GM21529 (cell line): ENCODE results near the gene ECT2L.

Experiments
- ATAC-seq: cut with Tn5 transposase; IDR thresholded peaks from one replicate; pipeline ENCODE4 v1.9.1; 2021; ENCODE audit not compliant: unreplicated experiment

Gene ECT2L

GRCh38 chr6:138849791-138850190 is 53.9 kb downstream of the ECT2L start:
- ATAC-seq, result no peak

GRCh38 chr6:138856654-138857053 is 60.8 kb downstream of the ECT2L start:
- no peak for ATAC-seq

- ATAC-seq, result no peak
Observed at GRCh38 chr6:138857775-138858174, 61.9 kb downstream of the ECT2L start.

- ATAC-seq, result no peak
Observed at GRCh38 chr6:138862456-138862855, 66.6 kb downstream of the ECT2L start.

GRCh38 chr6:138863321-138863720 is 67.4 kb downstream of the ECT2L start:
- no peak for ATAC-seq

- ATAC-seq, result no peak
Observed at GRCh38 chr6:138864343-138864890, 68.5 kb downstream of the ECT2L start.

GRCh38 chr6:138865480-138866109 is 69.7 kb downstream of the ECT2L start:
- no peak for ATAC-seq

GRCh38 chr6:138868181-138868580 is 72.3 kb downstream of the ECT2L start:
- no peak for ATAC-seq

GRCh38 chr6:138869398-138869797 is 73.5 kb downstream of the ECT2L start:
- no peak for ATAC-seq

GRCh38 chr6:138873191-138873590 is 77.3 kb downstream of the ECT2L start:
- ATAC-seq, result no peak

- ATAC-seq, result peak; percentile 76
Observed at GRCh38 chr6:138882369-138883017, 86.6 kb downstream of the ECT2L start.

GRCh38 chr6:138885156-138885819 is 89.4 kb downstream of the ECT2L start:
- ATAC-seq, result no peak

- no peak for ATAC-seq
Observed at GRCh38 chr6:138891255-138891986, 95.5 kb downstream of the ECT2L start.

- ATAC-seq, result no peak
Observed at GRCh38 chr6:138896104-138896756, 100.3 kb downstream of the ECT2L start.

- no peak for ATAC-seq
Observed at GRCh38 chr6:138897031-138897430, 101.1 kb downstream of the ECT2L start.

- ATAC-seq, result no peak
Observed at GRCh38 chr6:138907167-138907566, 111.3 kb downstream of the ECT2L start.

- ATAC-seq, result no peak
Observed at GRCh38 chr6:138909511-138909910, 113.6 kb downstream of the ECT2L start.

GRCh38 chr6:138909975-138910374 is 114.1 kb downstream of the ECT2L start:
- ATAC-seq, result no peak

GRCh38 chr6:138912308-138912707 is 116.4 kb downstream of the ECT2L start:
- no peak for ATAC-seq

GRCh38 chr6:138914701-138915100 is 118.8 kb downstream of the ECT2L start:
- no peak for ATAC-seq

- no peak for ATAC-seq
Observed at GRCh38 chr6:138920906-138921305, 125.0 kb downstream of the ECT2L start.
